Measurements from ENCODE around the gene TXNL1. TPM values are rescaled to one million over a fixed set of nuclear protein-coding genes. Genes with fewer than 3 reads are reported as not detected.

TXNL1 gene
- total RNA-seq, 2 donors from 2014 or later = 66.4 to 85.4 TPM

DNA sequence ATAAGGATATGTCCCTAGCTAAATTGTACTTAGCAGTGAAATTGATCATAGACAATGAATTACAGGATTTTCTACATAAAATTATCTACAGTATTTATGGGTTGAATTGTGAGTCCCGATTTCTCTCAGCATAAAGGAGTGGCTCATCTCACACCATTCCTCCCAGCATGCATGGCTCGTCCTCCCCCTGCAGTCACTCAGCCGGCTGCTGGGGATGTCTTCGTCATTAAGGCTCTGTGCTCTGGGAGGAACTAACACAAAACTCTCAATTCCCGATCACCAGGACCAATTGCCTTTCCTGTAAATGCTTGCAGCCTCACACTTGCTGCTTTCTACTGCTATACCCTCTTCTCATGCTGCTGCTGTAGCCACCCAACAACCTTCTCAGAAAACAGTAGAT lies 75.9 kb downstream of the TXNL1 start:
- DNase-seq (ENCODE audit: low spot score in 2 of 2) (no peak), ATAC-seq (no peak)
- no peak overlapping the region for H3K27ac Mint-ChIP-seq
- H3K9me3 Mint-ChIP-seq = no peaks in the 10 kb centered on the region
- no peaks in the 10 kb centered on the region for H3K36me3 Mint-ChIP-seq

DNA sequence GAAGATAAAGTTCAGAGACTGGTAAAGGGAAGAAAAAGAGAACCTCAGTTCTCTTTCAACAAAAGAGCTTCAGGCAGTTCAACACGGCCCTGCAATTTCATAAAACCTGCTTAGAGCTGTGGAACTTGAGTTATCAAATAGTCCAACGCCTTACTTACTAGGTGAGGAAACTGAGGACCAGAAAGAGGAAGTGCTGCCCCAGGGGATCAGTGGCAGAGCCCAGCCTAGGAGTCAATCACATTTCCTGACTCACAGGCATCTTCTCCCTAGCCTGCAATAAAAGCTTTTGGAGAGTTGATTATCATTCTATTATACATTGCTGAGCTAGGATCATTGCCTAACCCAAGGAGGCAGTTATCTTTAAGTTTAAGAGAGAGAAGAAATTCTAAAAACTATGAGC lies 77.4 kb downstream of the TXNL1 start:
- no peak for DNase-seq (ENCODE audit: low spot score in 2 of 2)
- ATAC-seq = no peak
- Mint-ChIP-seq H3K9me3 (no peaks in the 10 kb centered on the region), H3K36me3 (no peaks in the 10 kb centered on the region), H3K27ac (no peak overlapping the region)

DNA sequence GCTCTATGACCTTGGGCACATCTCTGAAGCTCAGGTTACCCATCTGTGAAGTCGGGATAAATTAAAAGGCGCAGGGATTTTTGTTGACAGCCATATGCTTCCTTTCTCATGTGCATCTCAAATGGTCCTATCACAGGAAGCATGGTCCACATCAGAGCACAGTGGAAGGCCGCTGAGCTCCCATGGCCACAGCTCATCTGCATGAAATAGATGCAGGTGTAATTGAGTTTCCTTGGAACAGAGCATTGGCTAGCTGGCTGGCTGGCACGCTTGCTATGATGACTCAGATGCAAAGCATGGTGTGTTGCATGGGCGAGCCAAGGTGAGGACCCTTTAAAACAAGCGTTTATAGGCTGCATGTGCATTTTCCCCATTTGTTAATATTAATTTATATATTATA lies 79.3 kb downstream of the TXNL1 start:
- H3K9me3 Mint-ChIP-seq = no peaks in the 10 kb centered on the region
- no peaks in the 10 kb centered on the region for H3K36me3 Mint-ChIP-seq
- DNase-seq (ENCODE audit: low spot score in 2 of 2) (no peak), ATAC-seq (no peak)
- no peak overlapping the region for H3K27ac Mint-ChIP-seq

DNA sequence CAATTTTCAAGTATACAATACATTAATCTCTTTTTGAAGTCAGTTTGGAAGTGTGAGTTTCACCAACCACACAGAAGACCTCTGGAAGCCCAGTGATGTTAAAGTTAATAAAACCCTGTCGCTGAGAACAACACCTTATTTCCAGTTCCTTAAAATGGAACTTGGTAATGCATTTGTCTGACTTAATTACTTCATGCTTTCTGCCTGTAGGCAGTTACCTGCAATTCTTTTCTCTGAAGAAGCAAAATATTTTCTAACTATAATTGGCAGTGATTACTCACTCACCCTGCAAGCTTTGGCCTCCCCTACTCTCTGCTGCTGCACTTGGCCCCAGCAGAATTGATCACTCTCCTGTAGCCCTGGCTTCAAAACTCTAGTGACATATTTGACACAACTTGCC lies 81.5 kb downstream of the TXNL1 start:
- DNase-seq (ENCODE audit: low spot score in 2 of 2) (no peak), ATAC-seq (no peak)
- Mint-ChIP-seq H3K36me3 (no peaks in the 10 kb centered on the region), H3K9me3 (no peaks in the 10 kb centered on the region), H3K27ac (no peak overlapping the region)

DNA sequence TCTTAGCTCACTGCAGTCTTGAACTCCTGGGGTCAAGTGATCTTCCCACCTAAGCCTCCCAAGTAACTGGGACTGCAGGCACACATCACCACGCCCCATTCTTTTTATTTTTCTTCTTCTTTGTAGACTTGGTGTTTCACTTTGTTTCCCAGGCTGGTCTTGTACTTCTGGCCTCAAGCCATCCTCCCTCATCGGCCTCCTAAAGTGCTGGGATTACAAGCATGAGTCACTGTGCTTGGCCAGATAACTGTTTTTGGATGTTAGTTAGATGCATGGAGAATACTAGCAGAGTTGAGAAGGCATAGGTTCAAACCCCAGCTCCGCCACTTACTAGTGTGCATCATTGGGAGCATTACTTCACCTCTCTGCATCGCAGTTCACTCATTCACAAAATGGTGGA lies 88.3 kb downstream of the TXNL1 start:
- no peaks in the 10 kb centered on the region for H3K36me3 Mint-ChIP-seq
- peaks cover 0 to 5% of the 10 kb centered on the region in 2 donors for H3K9me3 Mint-ChIP-seq
- DNase-seq (ENCODE audit: low spot score in 2 of 2) = no peak
- H3K27ac Mint-ChIP-seq = no peak overlapping the region
- ATAC-seq = no peak

Other genes with a start within 250 kb of the TXNL1 start
- 10 to 100 TPM; 21.9 to 33.7 TPM for gene WDR7, start 12.8 kb upstream of the TXNL1 start, total RNA-seq